ENCODE data around the gene ANKS3. TPM values are rescaled to one million over a fixed set of nuclear protein-coding genes. Genes with fewer than 3 reads are reported as not detected.

ANKS3 gene
- total and polyA plus RNA-seq, 2 donors (not counting 3 experiments of a cell fraction or from before 2014, with no cell fraction given): 13.9 to 24.0 TPM

GRCh38 chr16:4726616-4727015, 7.5 kb downstream of the ANKS3 start:
- Histone ChIP-seq H4K20me1 (replicated peaks; ENCODE audit: control insufficient read depth, extremely low read depth, insufficient read depth, low read length) (no peaks in the 10 kb centered on the region), H2AFZ (ENCODE audit: low read depth, low read length) (no peak overlapping the region), H3K79me2 (ENCODE audit: control insufficient read depth, insufficient read depth, low read length) (no peaks in the 10 kb centered on the region), H3K4me1 (ENCODE audit: control insufficient read depth, extremely low read depth, insufficient read depth, low read length) (no peaks in the 10 kb centered on the region), H3K27me3 (ENCODE audit: control insufficient read depth in 2 of 2, insufficient read depth in 2 of 2, low read length in 2 of 2) (no peaks in the 10 kb centered on the region), H3K9ac (replicated peaks; ENCODE audit: extremely low read depth, insufficient read depth, low read length) (no peak overlapping the region), H3K9me1 (replicated peaks; ENCODE audit: control insufficient read depth, extremely low read depth, insufficient read depth, low read length) (no peaks in the 10 kb centered on the region), H3K4me2 (ENCODE audit: insufficient read depth, low read length) (no peak overlapping the region), H3K36me3 (ENCODE audit: control insufficient read depth in 2 of 2, extremely low read depth in 1 of 2, insufficient read depth in 2 of 2, low read length in 2 of 2) (peaks cover 6 to 27% of the 10 kb centered on the region in 2 experiments), H3K4me3 (replicated peaks in 1 of 3; ENCODE audit: insufficient read depth in 1 of 3, low read depth in 1 of 3, low read length in 3 of 3) (no peak overlapping the region), H3K27ac (ENCODE audit: insufficient read depth, low read depth, low read length) (no peak overlapping the region), H3K9me3 (replicated peaks; ENCODE audit: control insufficient read depth, insufficient read depth, low read length) (no peaks in the 10 kb centered on the region)
- intact Hi-C loops (cut with micrococcal nuclease): no loop called here
- ChIA-PET POLR2A (interaction anchor here (0.5 kb wide), 1 partner anchor 12 kb away, joined by 3 read pairs; no protein-coding TSS in a partner anchor), CTCF (no interaction called here)
- TF ChIP-seq JUN (IDR thresholded peaks at IDR 0.05; ENCODE audit: borderline replicate concordance, insufficient read depth, insufficient read length, low read depth) (no peak), FOS (IDR thresholded peaks at IDR 0.05; ENCODE audit: borderline replicate concordance, insufficient read depth, low read length) (no peak), POLR2A (IDR thresholded peaks at IDR 0.05; ENCODE audit: low read depth, low read length) (no peak), POLR2AphosphoS5 (IDR thresholded peaks at IDR 0.05; ENCODE audit: insufficient read depth, low read depth, low read length) (no peak), EZH2 (IDR thresholded peaks at IDR 0.05; ENCODE audit: borderline replicate concordance, low read depth, low read length, severe bottlenecking) (no peak), MYC (IDR thresholded peaks at IDR 0.05; ENCODE audit: low read depth, low read length) (no peak), CTCF (IDR thresholded peaks at IDR 0.05; ENCODE audit: extremely low read depth in 1 of 2, insufficient read depth in 1 of 2, low read depth in 1 of 2, low read length in 2 of 2) (no peak), MAX (IDR thresholded peaks at IDR 0.05; ENCODE audit: insufficient read depth, insufficient read length) (no peak), GATA2 (IDR thresholded peaks at IDR 0.05; ENCODE audit: insufficient read depth, insufficient read length, low read depth, low read length) (no peak)
- DNase-seq (ENCODE audit: low read depth, low spot score) (no peak), FAIRE-seq (no peak)
- dilution Hi-C loops (cut with MboI; ENCODE audit: extremely low pct_ligation_motif_present, low sequenced_read_pairs): no loop called here
- no TSS peak for BruUV-seq (replicated peaks)
